ENCODE results near the gene WDR87. TPM values are rescaled to one million over a fixed set of nuclear protein-coding genes. Genes with fewer than 3 reads are reported as not detected.
"Not testable (repeated sequence)": the region's sequence is repeated elsewhere in the genome, so short reads cannot be mapped to it uniquely, and the experiment has no call there.

WDR87 gene
- total RNA-seq, 1 donor from 2014 or later = not detected

- Histone ChIP-seq H3K4me3 (ENCODE audit: insufficient read depth, low read depth, low read length) (no peak overlapping the region), H3K4me1 (ENCODE audit: insufficient read depth, low read length) (peaks cover 7% of the 10 kb centered on the region), H3K27ac (ENCODE audit: low read depth, low read length) (no peak overlapping the region), H3K9me3 (ENCODE audit: insufficient read depth, low read depth, low read length) (no peaks in the 10 kb centered on the region), H3K27me3 (ENCODE audit: insufficient read depth, low read length) (no peaks in the 10 kb centered on the region), H3K36me3 (ENCODE audit: insufficient read depth, low read length) (no peaks in the 10 kb centered on the region), H4K20me1 (ENCODE audit: insufficient read depth, low read length) (peaks cover 50% of the 10 kb centered on the region), H3K79me2 (ENCODE audit: insufficient read depth, low read length) (peaks cover 83% of the 10 kb centered on the region), H3K4me2 (ENCODE audit: low read length) (no peak overlapping the region), H3K9ac (ENCODE audit: low read length) (no peak overlapping the region), H2AFZ (ENCODE audit: low read depth, low read length) (no peak overlapping the region)
- no peaks in the 10 kb centered on the region for H3K36me3 Mint-ChIP-seq (ENCODE audit: low read depth, unreplicated experiment)
- DNase-seq (ENCODE audit: low read depth) (no peak), FAIRE-seq (no peak)
- TF ChIP-seq, protein P1, sequence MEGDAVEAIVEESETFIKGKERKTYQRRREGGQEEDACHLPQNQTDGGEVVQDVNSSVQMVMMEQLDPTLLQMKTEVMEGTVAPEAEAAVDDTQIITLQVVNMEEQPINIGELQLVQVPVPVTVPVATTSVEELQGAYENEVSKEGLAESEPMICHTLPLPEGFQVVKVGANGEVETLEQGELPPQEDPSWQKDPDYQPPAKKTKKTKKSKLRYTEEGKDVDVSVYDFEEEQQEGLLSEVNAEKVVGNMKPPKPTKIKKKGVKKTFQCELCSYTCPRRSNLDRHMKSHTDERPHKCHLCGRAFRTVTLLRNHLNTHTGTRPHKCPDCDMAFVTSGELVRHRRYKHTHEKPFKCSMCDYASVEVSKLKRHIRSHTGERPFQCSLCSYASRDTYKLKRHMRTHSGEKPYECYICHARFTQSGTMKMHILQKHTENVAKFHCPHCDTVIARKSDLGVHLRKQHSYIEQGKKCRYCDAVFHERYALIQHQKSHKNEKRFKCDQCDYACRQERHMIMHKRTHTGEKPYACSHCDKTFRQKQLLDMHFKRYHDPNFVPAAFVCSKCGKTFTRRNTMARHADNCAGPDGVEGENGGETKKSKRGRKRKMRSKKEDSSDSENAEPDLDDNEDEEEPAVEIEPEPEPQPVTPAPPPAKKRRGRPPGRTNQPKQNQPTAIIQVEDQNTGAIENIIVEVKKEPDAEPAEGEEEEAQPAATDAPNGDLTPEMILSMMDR (IDR thresholded peaks at IDR 0.05; ENCODE audit: insufficient read depth, low read depth, low read length) = no peak
- no peak for TF ChIP-seq EZH2 (IDR thresholded peaks at IDR 0.05; ENCODE audit: insufficient read depth, low read length)
- H3K4me3 Mint-ChIP-seq (ENCODE audit: unreplicated experiment) = no peak overlapping the region
- H3K27ac Mint-ChIP-seq (ENCODE audit: unreplicated experiment) = no peak overlapping the region
- H3K27me3 Mint-ChIP-seq (ENCODE audit: low read depth, unreplicated experiment) = no peaks in the 10 kb centered on the region
- peaks cover 7% of the 10 kb centered on the region for H3K4me1 Mint-ChIP-seq (ENCODE audit: low read depth, unreplicated experiment)
- H3K9me3 Mint-ChIP-seq (ENCODE audit: unreplicated experiment) = peaks cover 2% of the 10 kb centered on the region
These were observed 20.3 kb upstream of the WDR87 start for GRCh38 chr19:37926711-37927110.

DNA sequence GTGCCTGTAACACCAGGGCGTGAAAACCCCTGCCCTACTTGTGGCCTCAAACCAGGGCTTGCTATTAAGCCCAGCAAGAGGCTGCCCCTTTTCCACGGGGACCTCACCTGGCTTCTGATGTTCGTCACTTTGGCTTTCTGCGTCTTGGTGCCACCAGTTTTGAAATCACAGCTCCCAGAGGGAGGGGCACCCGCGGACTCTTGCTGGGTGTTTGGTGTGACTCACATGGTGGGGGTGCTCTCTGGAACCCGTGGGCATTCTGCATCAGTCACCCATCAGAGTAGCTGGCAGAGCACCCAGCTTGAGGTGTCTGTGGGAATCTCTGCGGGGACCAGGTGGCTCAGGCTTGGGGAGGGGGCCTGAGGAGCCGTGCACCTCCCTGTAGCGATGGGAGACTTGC lies 19.9 kb upstream of the WDR87 start:
- peaks cover 87% of the 10 kb centered on the region for H3K79me2 ChIP-seq (ENCODE audit: insufficient read depth, low read length)
- H3K4me2 ChIP-seq (ENCODE audit: low read length) = no peak overlapping the region
- peaks cover 3% of the 10 kb centered on the region for H3K4me1 ChIP-seq (ENCODE audit: insufficient read depth, low read length)
- H4K20me1 ChIP-seq (ENCODE audit: insufficient read depth, low read length) = peaks cover 50% of the 10 kb centered on the region
- no peaks in the 10 kb centered on the region for H3K36me3 Mint-ChIP-seq (ENCODE audit: low read depth, unreplicated experiment)
- H3K27ac ChIP-seq (ENCODE audit: low read depth, low read length) = no peak overlapping the region
- no peak overlapping the region for H2AFZ ChIP-seq (ENCODE audit: low read depth, low read length)
- no peaks in the 10 kb centered on the region for H3K27me3 Mint-ChIP-seq (ENCODE audit: low read depth, unreplicated experiment)
- H3K4me3 Mint-ChIP-seq (ENCODE audit: unreplicated experiment) = no peak overlapping the region
- no peaks in the 10 kb centered on the region for H3K9me3 ChIP-seq (ENCODE audit: insufficient read depth, low read depth, low read length)
- peaks cover 2% of the 10 kb centered on the region for H3K9me3 Mint-ChIP-seq (ENCODE audit: unreplicated experiment)
- no peak for FAIRE-seq
- no peak overlapping the region for H3K4me3 ChIP-seq (ENCODE audit: insufficient read depth, low read depth, low read length)
- H3K36me3 ChIP-seq (ENCODE audit: insufficient read depth, low read length) = no peaks in the 10 kb centered on the region
- H3K4me1 Mint-ChIP-seq (ENCODE audit: low read depth, unreplicated experiment) = peaks cover 6% of the 10 kb centered on the region
- no peak for DNase-seq (ENCODE audit: low read depth)
- H3K27ac Mint-ChIP-seq (ENCODE audit: unreplicated experiment) = no peak overlapping the region
- no peak overlapping the region for H3K9ac ChIP-seq (ENCODE audit: low read length)
- H3K27me3 ChIP-seq (ENCODE audit: insufficient read depth, low read length) = no peaks in the 10 kb centered on the region
- TF ChIP-seq, protein P1 (IDR thresholded peaks at IDR 0.05; ENCODE audit: insufficient read depth, low read depth, low read length) = no peak
- no peak for TF ChIP-seq EZH2 (IDR thresholded peaks at IDR 0.05; ENCODE audit: insufficient read depth, low read length)

GRCh38 chr19:37925212-37925611 lies 18.8 kb upstream of the WDR87 start:
- Histone ChIP-seq H3K4me3 (ENCODE audit: insufficient read depth, low read depth, low read length) (no peak overlapping the region), H3K79me2 (ENCODE audit: insufficient read depth, low read length) (peaks cover 88% of the 10 kb centered on the region), H3K36me3 (ENCODE audit: insufficient read depth, low read length) (no peaks in the 10 kb centered on the region), H3K9ac (ENCODE audit: low read length) (no peak overlapping the region), H3K4me1 (ENCODE audit: insufficient read depth, low read length) (no peaks in the 10 kb centered on the region), H3K27ac (ENCODE audit: low read depth, low read length) (no peak overlapping the region), H3K27me3 (ENCODE audit: insufficient read depth, low read length) (no peaks in the 10 kb centered on the region), H4K20me1 (ENCODE audit: insufficient read depth, low read length) (peaks cover 57% of the 10 kb centered on the region), H2AFZ (ENCODE audit: low read depth, low read length) (no peak overlapping the region), H3K9me3 (ENCODE audit: insufficient read depth, low read depth, low read length) (no peaks in the 10 kb centered on the region), H3K4me2 (ENCODE audit: low read length) (no peak overlapping the region)
- TF ChIP-seq EZH2 (IDR thresholded peaks at IDR 0.05; ENCODE audit: insufficient read depth, low read length) = no peak
- TF ChIP-seq, protein P1 (IDR thresholded peaks at IDR 0.05; ENCODE audit: insufficient read depth, low read depth, low read length) = no peak
- H3K27me3 Mint-ChIP-seq (ENCODE audit: low read depth, unreplicated experiment) = no peaks in the 10 kb centered on the region
- H3K4me1 Mint-ChIP-seq (ENCODE audit: low read depth, unreplicated experiment) = no peaks in the 10 kb centered on the region
- no peak overlapping the region for H3K4me3 Mint-ChIP-seq (ENCODE audit: unreplicated experiment)
- FAIRE-seq (no peak), DNase-seq (ENCODE audit: low read depth) (no peak)
- no peak overlapping the region for H3K27ac Mint-ChIP-seq (ENCODE audit: unreplicated experiment)
- no peaks in the 10 kb centered on the region for H3K9me3 Mint-ChIP-seq (ENCODE audit: unreplicated experiment)
- no peaks in the 10 kb centered on the region for H3K36me3 Mint-ChIP-seq (ENCODE audit: low read depth, unreplicated experiment)

DNA sequence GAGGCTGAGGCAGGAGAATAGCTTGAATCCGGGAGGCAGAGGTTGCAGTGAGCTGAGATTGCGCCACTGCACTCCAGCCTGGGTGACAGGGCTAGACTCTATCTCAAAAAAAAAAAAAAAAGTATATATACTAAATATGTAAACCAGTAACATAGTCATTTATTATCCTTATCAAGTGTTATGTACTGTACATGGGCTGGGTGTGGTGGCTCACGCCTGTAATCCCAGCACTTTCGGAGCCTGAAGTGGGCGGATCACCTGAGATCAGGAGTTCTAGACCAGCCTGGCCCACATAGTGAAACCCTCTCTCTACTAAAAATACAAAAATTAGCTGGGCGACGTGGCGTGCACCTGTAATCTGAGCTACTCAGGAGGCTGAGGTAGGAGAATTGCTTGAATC lies 18.2 kb upstream of the WDR87 start:
- not testable (repeated sequence) for H3K4me3 Mint-ChIP-seq (ENCODE audit: unreplicated experiment); H3K9me3 Mint-ChIP-seq (ENCODE audit: unreplicated experiment); H3K9ac ChIP-seq (ENCODE audit: low read length); H3K4me1 Mint-ChIP-seq (ENCODE audit: low read depth, unreplicated experiment); H3K36me3 ChIP-seq (ENCODE audit: insufficient read depth, low read length); H3K27ac ChIP-seq (ENCODE audit: low read depth, low read length); FAIRE-seq; H3K36me3 Mint-ChIP-seq (ENCODE audit: low read depth, unreplicated experiment); H3K9me3 ChIP-seq (ENCODE audit: insufficient read depth, low read depth, low read length); H2AFZ ChIP-seq (ENCODE audit: low read depth, low read length); DNase-seq (ENCODE audit: low read depth); H3K27me3 ChIP-seq (ENCODE audit: insufficient read depth, low read length); H3K27ac Mint-ChIP-seq (ENCODE audit: unreplicated experiment); H3K4me2 ChIP-seq (ENCODE audit: low read length); H3K27me3 Mint-ChIP-seq (ENCODE audit: low read depth, unreplicated experiment); H3K4me1 ChIP-seq (ENCODE audit: insufficient read depth, low read length); H3K4me3 ChIP-seq (ENCODE audit: insufficient read depth, low read depth, low read length)
- peaks cover 54% of the 10 kb centered on the region for H4K20me1 ChIP-seq (ENCODE audit: insufficient read depth, low read length)
- peaks cover 87% of the 10 kb centered on the region for H3K79me2 ChIP-seq (ENCODE audit: insufficient read depth, low read length)

Data from astrocyte (in vitro differentiated cells and primary cell).